MM.1S (cell line): ENCODE measurements around the gene CD8B.
"Not testable (repeated sequence)": the region's sequence is repeated elsewhere in the genome, so short reads cannot be mapped to it uniquely, and the experiment has no call there.

ENCODE experiments used
- CTCF ChIP-seq: fragments of 300-600 bp; sonication (generic); IDR thresholded peaks from 2 replicates; pipeline ENCODE4 v1.5.1; 2016; ENCODE audit warnings: antibody characterized with exemption, low read length, mixed read lengths
- EZH2 ChIP-seq: fragments of 300-600 bp; sonication (generic); optimal IDR thresholded peaks from 2 replicates; pipeline ENCODE3; 2017; ENCODE audit warnings: low read depth, mild to moderate bottlenecking, antibody characterized with exemption, low read length, mixed read lengths
- EZH2phosphoT487 ChIP-seq: fragments of 300-600 bp; sonication (generic); IDR thresholded peaks from 2 replicates; pipeline ENCODE4 v1.6.1; 2018; ENCODE audit warnings: antibody characterized with exemption, low read length

GRCh38 chr2:86841330-86841729, 20.4 kb downstream of the CD8B start:
- not testable (repeated sequence) for TF ChIP-seq CTCF, EZH2, EZH2phosphoT487
